ENCODE results near the gene KCNC1. TPM values are rescaled to one million over a fixed set of nuclear protein-coding genes. Genes with fewer than 3 reads are reported as not detected.

KCNC1 gene
- total RNA-seq, 1 donor from 2014 or later: not detected

GRCh38 chr11:17742019-17742418, 7.4 kb downstream of the KCNC1 start:
- Histone ChIP-seq H3K36me3 (no peaks in the 10 kb centered on the region), H3K27me3 (peaks cover 18% of the 10 kb centered on the region), H3K27ac (no peak overlapping the region), H3K9me3 (no peaks in the 10 kb centered on the region), H3K4me3 (no peak overlapping the region), H3K4me1 (no peaks in the 10 kb centered on the region)
- no peak for DNase-seq (ENCODE audit: low spot score in 2 of 2)
- intact Hi-C loops (cut with DNase I): no loop called here
- no peak for TF ChIP-seq CTCF (IDR thresholded peaks at IDR 0.05)

- intact Hi-C loops (cut with DNase I): no loop called here
These were observed 8.6 kb downstream of the KCNC1 start for GRCh38 chr11:17743026-17743807.

GRCh38 chr11:17743808-17744119, 9.2 kb downstream of the KCNC1 start:
- H3K27me3 ChIP-seq: peaks cover 1% of the 10 kb centered on the region

More at GRCh38 chr11:17743026-17743807, 8.6 kb downstream of the KCNC1 start:
- peaks cover 7% of the 10 kb centered on the region for H3K27me3 ChIP-seq
- no peaks in the 10 kb centered on the region for H3K9me3 ChIP-seq
- H3K36me3 ChIP-seq: no peaks in the 10 kb centered on the region
- no peak overlapping the region for H3K4me3 ChIP-seq
- TF ChIP-seq CTCF (IDR thresholded peaks at IDR 0.05): no peak
- H3K27ac ChIP-seq: no peak overlapping the region
- no peaks in the 10 kb centered on the region for H3K4me1 ChIP-seq
- DNase-seq (ENCODE audit: low spot score in 2 of 2): no peak

GRCh38 chr11:17744151-17744940, 9.8 kb downstream of the KCNC1 start:
- Histone ChIP-seq H3K4me1 (no peaks in the 10 kb centered on the region), H3K27me3 (no peaks in the 10 kb centered on the region), H3K36me3 (no peaks in the 10 kb centered on the region), H3K4me3 (no peak overlapping the region), H3K27ac (no peak overlapping the region), H3K9me3 (no peaks in the 10 kb centered on the region)
- TF ChIP-seq CTCF (IDR thresholded peaks at IDR 0.05): no peak
- intact Hi-C loops (cut with DNase I): no loop called here
- no peak for DNase-seq (ENCODE audit: low spot score in 2 of 2)

More at GRCh38 chr11:17743808-17744119, 9.2 kb downstream of the KCNC1 start:
- H3K9me3 ChIP-seq: no peaks in the 10 kb centered on the region
- intact Hi-C loops (cut with DNase I): no loop called here
- H3K36me3 ChIP-seq: no peaks in the 10 kb centered on the region
- no peak for DNase-seq (ENCODE audit: low spot score in 2 of 2)
- no peak for TF ChIP-seq CTCF (IDR thresholded peaks at IDR 0.05)
- no peaks in the 10 kb centered on the region for H3K4me1 ChIP-seq
- H3K27ac ChIP-seq: no peak overlapping the region
- H3K4me3 ChIP-seq: no peak overlapping the region

- no peak for DNase-seq (ENCODE audit: low spot score in 2 of 2)
- no peaks in the 10 kb centered on the region for H3K9me3 ChIP-seq
- H3K36me3 ChIP-seq: no peaks in the 10 kb centered on the region
- intact Hi-C loops (cut with DNase I): no loop called here
- H3K4me1 ChIP-seq: no peaks in the 10 kb centered on the region
- H3K27ac ChIP-seq: no peak overlapping the region
- H3K27me3 ChIP-seq: no peaks in the 10 kb centered on the region
- no peak overlapping the region for H3K4me3 ChIP-seq
- no peak for TF ChIP-seq CTCF (IDR thresholded peaks at IDR 0.05)
These were observed 10.6 kb downstream of the KCNC1 start for GRCh38 chr11:17745023-17745772.

Data from ascending aorta (tissue), 2 donors.